GM10266 (cell line): ENCODE data around the gene CATSPER3.

ENCODE experiments used
- DNase-seq: peaks from one replicate; pipeline ENCODE4 v3.0.0; 2012; ENCODE audit errors: extremely low spot score
- CTCF ChIP-seq: IDR thresholded peaks from 2 replicates; pipeline ENCODE4 v1.5.1; 2012; ENCODE audit warnings: mild to moderate bottlenecking, low read depth; ENCODE audit not compliant: control insufficient read depth, insufficient read depth; ENCODE audit errors: missing control alignments

CATSPER3 gene

GRCh38 chr5:135042595-135042994 lies 74.9 kb downstream of the CATSPER3 start:
- DNase-seq: no peak
- TF ChIP-seq CTCF: no peak

- no peak for DNase-seq
- TF ChIP-seq CTCF: no peak
Observed at GRCh38 chr5:135045488-135045887, 77.8 kb downstream of the CATSPER3 start.

GRCh38 chr5:135046661-135047346 lies 79.1 kb downstream of the CATSPER3 start:
- no peak for TF ChIP-seq CTCF
- DNase-seq: no peak

GRCh38 chr5:135047347-135047695 lies 79.6 kb downstream of the CATSPER3 start:
- no peak for TF ChIP-seq CTCF
- DNase-seq: no peak

GRCh38 chr5:135048286-135048685 lies 80.6 kb downstream of the CATSPER3 start:
- no peak for TF ChIP-seq CTCF
- DNase-seq: no peak

GRCh38 chr5:135048930-135049329 lies 81.2 kb downstream of the CATSPER3 start:
- no peak for TF ChIP-seq CTCF

GRCh38 chr5:135050244-135050767 lies 82.6 kb downstream of the CATSPER3 start:
- no peak for TF ChIP-seq CTCF
- no peak for DNase-seq

More at GRCh38 chr5:135048930-135049329, 81.2 kb downstream of the CATSPER3 start:
- no peak for DNase-seq
